ENCODE results near the gene SERAC1. TPM values are rescaled to one million over a fixed set of nuclear protein-coding genes. Genes with fewer than 3 reads are reported as not detected.

The SERAC1 gene
- total and polyA plus RNA-seq, 2 donors (not counting 3 experiments of a cell fraction or from before 2014, with no cell fraction given): 4.9 to 5.7 TPM

GRCh38 chr6:158149641-158150040, 18.4 kb downstream of the SERAC1 start:
- POLR2A ChIA-PET: no interaction called here

GRCh38 chr6:158143700-158144099, 24.4 kb downstream of the SERAC1 start:
- Histone ChIP-seq H2AFZ (ENCODE audit: low read depth, low read length) (no peak overlapping the region), H3K36me3 (ENCODE audit: control insufficient read depth in 2 of 2, extremely low read depth in 1 of 2, insufficient read depth in 2 of 2, low read length in 2 of 2) (no peaks in the 10 kb centered on the region), H3K9me1 (replicated peaks; ENCODE audit: control insufficient read depth, extremely low read depth, insufficient read depth, low read length) (no peaks in the 10 kb centered on the region), H3K4me2 (ENCODE audit: insufficient read depth, low read length) (no peak overlapping the region), H3K27ac (ENCODE audit: insufficient read depth, low read depth, low read length) (no peak overlapping the region), H3K79me2 (ENCODE audit: control insufficient read depth, insufficient read depth, low read length) (no peaks in the 10 kb centered on the region), H4K20me1 (replicated peaks; ENCODE audit: control insufficient read depth, extremely low read depth, insufficient read depth, low read length) (no peaks in the 10 kb centered on the region), H3K27me3 (ENCODE audit: control insufficient read depth in 2 of 2, insufficient read depth in 2 of 2, low read length in 2 of 2) (no peaks in the 10 kb centered on the region), H3K9ac (replicated peaks; ENCODE audit: extremely low read depth, insufficient read depth, low read length) (no peak overlapping the region), H3K9me3 (replicated peaks; ENCODE audit: control insufficient read depth, insufficient read depth, low read length) (no peaks in the 10 kb centered on the region), H3K4me3 (replicated peaks in 1 of 3; ENCODE audit: insufficient read depth in 1 of 3, low read depth in 1 of 3, low read length in 3 of 3) (no peak overlapping the region), H3K4me1 (ENCODE audit: control insufficient read depth, extremely low read depth, insufficient read depth, low read length) (no peaks in the 10 kb centered on the region)
- ChIA-PET POLR2A (no interaction called here), CTCF (interaction anchor here (1.1 to 2.7 kb wide), 7 partner anchors 8 to 548 kb away, joined by 4 to 9 read pairs (median 7); no protein-coding TSS in a partner anchor)
- intact Hi-C loops (cut with micrococcal nuclease) (no loop called here), dilution Hi-C loops (cut with MboI; ENCODE audit: extremely low pct_ligation_motif_present, low sequenced_read_pairs) (no loop called here)
- DNase-seq (ENCODE audit: low read depth, low spot score) (no peak), FAIRE-seq (no peak)
- TF ChIP-seq JUN (IDR thresholded peaks at IDR 0.05; ENCODE audit: borderline replicate concordance, insufficient read depth, insufficient read length, low read depth) (no peak), CTCF (IDR thresholded peaks at IDR 0.05; ENCODE audit: extremely low read depth in 1 of 2, insufficient read depth in 1 of 2, low read depth in 1 of 2, low read length in 2 of 2) (peak; percentile 10 to 21), EZH2 (IDR thresholded peaks at IDR 0.05; ENCODE audit: borderline replicate concordance, low read depth, low read length, severe bottlenecking) (no peak), MAX (IDR thresholded peaks at IDR 0.05; ENCODE audit: insufficient read depth, insufficient read length) (no peak), POLR2A (IDR thresholded peaks at IDR 0.05; ENCODE audit: low read depth, low read length) (no peak), POLR2AphosphoS5 (IDR thresholded peaks at IDR 0.05; ENCODE audit: insufficient read depth, low read depth, low read length) (no peak), MYC (IDR thresholded peaks at IDR 0.05; ENCODE audit: low read depth, low read length) (no peak), GATA2 (IDR thresholded peaks at IDR 0.05; ENCODE audit: insufficient read depth, insufficient read length, low read depth, low read length) (no peak), FOS (IDR thresholded peaks at IDR 0.05; ENCODE audit: borderline replicate concordance, insufficient read depth, low read length) (no peak)
- no TSS peak for BruUV-seq (replicated peaks)

More at GRCh38 chr6:158149641-158150040, 18.4 kb downstream of the SERAC1 start:
- TF ChIP-seq EZH2 (IDR thresholded peaks at IDR 0.05; ENCODE audit: borderline replicate concordance, low read depth, low read length, severe bottlenecking): no peak
- TF ChIP-seq FOS (IDR thresholded peaks at IDR 0.05; ENCODE audit: borderline replicate concordance, insufficient read depth, low read length): peak; percentile 58
- no peak for TF ChIP-seq MAX (IDR thresholded peaks at IDR 0.05; ENCODE audit: insufficient read depth, insufficient read length)
- CTCF ChIA-PET: interaction anchor here (1.0 to 3.7 kb wide), 4 partner anchors 9 to 56 kb away, joined by 3 to 22 read pairs (median 8); no protein-coding TSS in a partner anchor
- dilution Hi-C loops (cut with MboI; ENCODE audit: extremely low pct_ligation_motif_present, low sequenced_read_pairs) (no loop called here), intact Hi-C loops (cut with micrococcal nuclease) (no loop called here)
- no peak overlapping the region for H3K4me3 ChIP-seq (replicated peaks in 1 of 3; ENCODE audit: insufficient read depth in 1 of 3, low read depth in 1 of 3, low read length in 3 of 3)
- H3K9me1 ChIP-seq (replicated peaks; ENCODE audit: control insufficient read depth, extremely low read depth, insufficient read depth, low read length): no peaks in the 10 kb centered on the region
- no peak overlapping the region for H2AFZ ChIP-seq (ENCODE audit: low read depth, low read length)
- DNase-seq (ENCODE audit: low read depth, low spot score) (peak; percentile 24), FAIRE-seq (peak; percentile 55)
- no peaks in the 10 kb centered on the region for H3K4me1 ChIP-seq (ENCODE audit: control insufficient read depth, extremely low read depth, insufficient read depth, low read length)
- no peak overlapping the region for H3K9ac ChIP-seq (replicated peaks; ENCODE audit: extremely low read depth, insufficient read depth, low read length)
- no peaks in the 10 kb centered on the region for H4K20me1 ChIP-seq (replicated peaks; ENCODE audit: control insufficient read depth, extremely low read depth, insufficient read depth, low read length)
- no peaks in the 10 kb centered on the region for H3K27me3 ChIP-seq (ENCODE audit: control insufficient read depth in 2 of 2, insufficient read depth in 2 of 2, low read length in 2 of 2)
- H3K9me3 ChIP-seq (replicated peaks; ENCODE audit: control insufficient read depth, insufficient read depth, low read length): no peaks in the 10 kb centered on the region
- no peak overlapping the region for H3K4me2 ChIP-seq (ENCODE audit: insufficient read depth, low read length)
- BruUV-seq (replicated peaks): no TSS peak
- H3K79me2 ChIP-seq (ENCODE audit: control insufficient read depth, insufficient read depth, low read length): no peaks in the 10 kb centered on the region
- no peaks in the 10 kb centered on the region for H3K36me3 ChIP-seq (ENCODE audit: control insufficient read depth in 2 of 2, extremely low read depth in 1 of 2, insufficient read depth in 2 of 2, low read length in 2 of 2)
- no peak overlapping the region for H3K27ac ChIP-seq (ENCODE audit: insufficient read depth, low read depth, low read length)

Measured in endothelial cell of umbilical vein (primary cell).